ENCODE results near the gene AS3MT. TPM values are rescaled to one million over a fixed set of nuclear protein-coding genes. Genes with fewer than 3 reads are reported as not detected.

The AS3MT gene
- total RNA-seq, 1 donor, result 5.2 TPM

GRCh38 chr10:102941401-102941800 is 72.1 kb downstream of the AS3MT start:
- DNase-seq (ENCODE audit: low read depth), result no peak
- no peak for TF ChIP-seq CTCF (IDR thresholded peaks at IDR 0.05; ENCODE audit: insufficient read depth, low read depth, low read length)
- H3K4me3 ChIP-seq (ENCODE audit: low read depth, low read length), result no peak overlapping the region

GRCh38 chr10:102945449-102945848 is 76.2 kb downstream of the AS3MT start:
- TF ChIP-seq CTCF (IDR thresholded peaks at IDR 0.05; ENCODE audit: insufficient read depth, low read depth, low read length), result no peak
- no peak overlapping the region for H3K4me3 ChIP-seq (ENCODE audit: low read depth, low read length)
- DNase-seq (ENCODE audit: low read depth), result no peak

- no peak overlapping the region for H3K4me3 ChIP-seq (ENCODE audit: low read depth, low read length)
- no peak for TF ChIP-seq CTCF (IDR thresholded peaks at IDR 0.05; ENCODE audit: insufficient read depth, low read depth, low read length)
- no peak for DNase-seq (ENCODE audit: low read depth)
Observed at GRCh38 chr10:102945962-102946361, 76.7 kb downstream of the AS3MT start.

- DNase-seq (ENCODE audit: low read depth), result no peak
- no peak for TF ChIP-seq CTCF (IDR thresholded peaks at IDR 0.05; ENCODE audit: insufficient read depth, low read depth, low read length)
Observed at GRCh38 chr10:102946992-102947391, 77.7 kb downstream of the AS3MT start.

GRCh38 chr10:102948176-102948575 is 78.9 kb downstream of the AS3MT start:
- no peak for TF ChIP-seq CTCF (IDR thresholded peaks at IDR 0.05; ENCODE audit: insufficient read depth, low read depth, low read length)
- H3K4me3 ChIP-seq (ENCODE audit: low read depth, low read length), result no peak overlapping the region
- DNase-seq (ENCODE audit: low read depth), result no peak

More at GRCh38 chr10:102946992-102947391, 77.7 kb downstream of the AS3MT start:
- no peak overlapping the region for H3K4me3 ChIP-seq (ENCODE audit: low read depth, low read length)

GRCh38 chr10:102948786-102949185 is 79.5 kb downstream of the AS3MT start:
- no peak overlapping the region for H3K4me3 ChIP-seq (ENCODE audit: low read depth, low read length)
- no peak for TF ChIP-seq CTCF (IDR thresholded peaks at IDR 0.05; ENCODE audit: insufficient read depth, low read depth, low read length)
- DNase-seq (ENCODE audit: low read depth), result no peak

GRCh38 chr10:102949916-102950315 is 80.6 kb downstream of the AS3MT start:
- H3K4me3 ChIP-seq (ENCODE audit: low read depth, low read length), result no peak overlapping the region
- TF ChIP-seq CTCF (IDR thresholded peaks at IDR 0.05; ENCODE audit: insufficient read depth, low read depth, low read length), result no peak
- DNase-seq (ENCODE audit: low read depth), result no peak

Measured in fibroblast of villous mesenchyme (primary cell).